A172 (cell line): ENCODE results near the gene KLK14. TPM values are rescaled to one million over a fixed set of nuclear protein-coding genes. Genes with fewer than 3 reads are reported as not detected.

Source experiments
- DNase-seq: peaks from one replicate; pipeline ENCODE4 v3.0.0-alpha.2; 2015; ENCODE audit warnings: low spot score
- total RNA-seq: library from RNA; depleted of rRNA; stranded (reverse); fragments of >200 nt; shearing (Covaris generic); gene quantifications from 2 replicates; pipeline ENCODE4 v1.2.3, GENCODE V29; 2014; rRNA removed

KLK14 gene, protein sequence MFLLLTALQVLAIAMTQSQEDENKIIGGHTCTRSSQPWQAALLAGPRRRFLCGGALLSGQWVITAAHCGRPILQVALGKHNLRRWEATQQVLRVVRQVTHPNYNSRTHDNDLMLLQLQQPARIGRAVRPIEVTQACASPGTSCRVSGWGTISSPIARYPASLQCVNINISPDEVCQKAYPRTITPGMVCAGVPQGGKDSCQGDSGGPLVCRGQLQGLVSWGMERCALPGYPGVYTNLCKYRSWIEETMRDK
- total RNA-seq = not detected in 2 replicates

DNA sequence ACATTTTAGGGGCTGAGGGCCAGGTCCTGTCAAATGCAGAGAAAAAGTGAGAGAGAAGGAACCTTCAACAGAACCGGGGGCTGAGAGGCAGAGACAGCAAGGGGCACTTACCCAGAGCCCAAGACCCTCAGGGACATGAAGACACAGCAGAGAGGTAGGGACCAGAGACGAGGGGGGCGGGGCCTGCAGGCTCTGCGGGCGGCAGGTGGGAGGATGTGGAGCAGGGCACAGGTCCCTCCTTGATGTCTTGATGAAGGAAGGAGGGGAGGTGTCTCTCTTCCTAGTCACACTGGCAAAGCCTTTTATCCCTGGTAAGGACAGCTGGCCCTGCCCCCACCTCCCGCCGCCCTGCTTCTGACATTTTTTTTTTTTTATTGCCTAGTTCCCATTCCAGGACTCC is at the start of gene KLK14:
Gene KLK14 (minus strand): TSS at position 277 of the 400 bp plus-strand sequence. CDS start 273 bp downstream, at position 4.
- no peak for DNase-seq

DNA sequence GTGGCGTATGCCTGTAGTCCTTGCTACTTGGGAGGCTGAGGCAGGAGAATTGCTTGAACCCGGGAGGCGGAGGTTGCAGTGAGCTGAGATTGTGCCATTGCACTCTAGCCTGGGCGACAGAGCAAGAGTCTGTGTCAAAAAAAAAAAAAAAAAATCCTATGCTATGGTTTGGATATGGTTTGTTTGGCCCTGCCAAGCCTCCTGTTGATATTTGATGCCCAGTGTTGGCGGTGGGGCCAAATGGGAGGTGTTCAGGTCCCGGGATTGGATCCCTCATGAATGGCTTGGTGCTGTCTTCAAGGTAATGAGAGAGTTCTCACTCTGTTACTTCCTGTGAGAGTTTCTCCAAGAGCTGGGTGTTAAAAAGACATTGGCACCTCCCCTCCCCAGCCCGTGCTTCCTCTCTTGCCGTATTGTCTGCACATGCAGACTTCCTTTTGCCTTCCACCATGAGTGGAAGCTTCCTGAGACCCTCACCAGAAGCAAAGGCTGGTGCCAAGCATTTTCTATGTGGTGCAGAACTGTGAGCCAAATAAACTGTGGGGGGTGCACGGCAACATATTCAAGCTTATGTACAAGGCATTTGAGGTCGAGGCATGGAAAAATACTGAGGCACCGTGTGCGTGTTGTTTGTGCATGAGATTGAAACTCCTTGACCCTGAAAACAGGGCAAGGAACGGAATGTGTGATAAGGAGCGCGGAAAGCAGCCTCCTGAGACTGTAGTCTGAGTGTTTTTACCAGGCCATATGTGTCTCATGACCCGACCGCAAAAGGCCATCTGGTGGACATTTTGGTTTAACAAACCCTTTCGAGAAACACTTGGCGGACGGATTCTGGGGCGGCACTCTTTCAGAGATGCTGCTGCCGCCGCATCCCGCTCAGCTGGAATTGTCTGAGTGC is 49.3 kb upstream of the KLK14 start:
- DNase-seq = no peak

DNA sequence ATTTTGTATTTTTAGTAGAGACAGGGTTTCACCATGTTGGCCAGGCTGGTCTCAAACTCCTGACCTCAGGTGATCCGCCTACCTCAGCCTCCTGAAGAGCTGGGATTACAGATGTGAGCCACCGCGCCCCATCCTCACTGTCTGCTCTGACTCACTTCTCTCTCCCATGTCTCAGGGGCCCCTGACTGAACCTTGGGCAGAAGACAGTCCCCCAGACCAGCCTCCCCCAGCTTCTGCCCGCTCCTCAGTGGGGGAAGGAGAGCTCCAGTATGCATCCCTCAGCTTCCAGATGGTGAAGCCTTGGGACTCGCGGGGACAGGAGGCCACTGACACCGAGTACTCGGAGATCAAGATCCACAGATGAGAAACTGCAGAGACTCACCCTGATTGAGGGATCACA is 47.0 kb upstream of the KLK14 start:
- no peak for DNase-seq

DNA sequence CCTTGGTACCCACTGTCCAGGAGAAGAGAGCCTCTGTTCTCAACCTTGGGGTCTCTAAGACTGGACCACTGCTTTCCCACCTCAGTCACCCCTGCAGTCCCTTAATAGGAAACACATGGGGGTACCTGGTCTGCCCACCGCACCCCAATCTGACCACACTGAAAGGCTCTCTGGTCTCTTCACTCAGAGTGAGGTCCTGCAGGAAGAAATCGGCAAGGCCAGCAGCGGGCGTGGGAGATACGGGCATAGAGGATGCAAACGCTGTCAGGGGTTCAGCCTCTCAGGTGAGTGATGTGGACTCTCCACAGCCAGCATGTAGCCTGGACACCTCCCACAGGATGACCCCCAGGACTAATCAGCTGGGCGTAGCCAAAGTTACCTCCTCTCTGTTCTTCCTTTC is 45.5 kb upstream of the KLK14 start:
- no peak for DNase-seq

DNA sequence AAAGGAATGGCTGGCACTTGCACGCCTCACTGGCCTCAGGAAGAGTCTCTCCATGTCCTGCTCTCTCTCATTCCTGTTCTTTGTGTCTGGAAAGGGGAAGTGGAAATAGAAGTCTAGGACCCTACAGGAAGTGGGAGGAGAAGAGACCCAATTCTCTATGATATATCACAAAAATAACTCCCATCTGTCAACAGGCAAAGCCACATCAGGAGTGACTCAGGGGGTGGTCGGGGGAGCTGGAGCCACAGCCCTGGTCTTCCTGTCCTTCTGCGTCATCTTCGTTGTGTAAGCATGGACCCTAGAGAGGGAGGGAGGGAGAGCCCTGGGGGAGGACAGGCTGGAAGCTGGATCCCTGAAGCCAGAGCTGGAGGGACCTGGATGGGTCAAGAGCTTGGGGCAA is 45.1 kb upstream of the KLK14 start:
- peak; percentile 45 for DNase-seq

DNA sequence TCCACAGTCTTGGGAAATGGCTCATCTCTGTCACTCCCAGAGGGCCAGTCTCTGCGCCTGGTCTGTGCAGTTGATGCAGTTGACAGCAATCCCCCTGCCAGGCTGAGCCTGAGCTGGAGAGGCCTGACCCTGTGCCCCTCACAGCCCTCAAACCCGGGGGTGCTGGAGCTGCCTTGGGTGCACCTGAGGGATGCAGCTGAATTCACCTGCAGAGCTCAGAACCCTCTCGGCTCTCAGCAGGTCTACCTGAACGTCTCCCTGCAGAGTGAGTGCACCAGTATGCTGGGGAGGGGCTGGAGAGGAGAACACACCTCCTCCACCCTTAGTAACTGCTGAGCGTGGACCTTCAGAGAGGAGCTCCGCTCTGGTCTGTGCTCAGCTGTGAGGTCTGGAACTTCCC is 44.3 kb upstream of the KLK14 start:
- DNase-seq = no peak

DNA sequence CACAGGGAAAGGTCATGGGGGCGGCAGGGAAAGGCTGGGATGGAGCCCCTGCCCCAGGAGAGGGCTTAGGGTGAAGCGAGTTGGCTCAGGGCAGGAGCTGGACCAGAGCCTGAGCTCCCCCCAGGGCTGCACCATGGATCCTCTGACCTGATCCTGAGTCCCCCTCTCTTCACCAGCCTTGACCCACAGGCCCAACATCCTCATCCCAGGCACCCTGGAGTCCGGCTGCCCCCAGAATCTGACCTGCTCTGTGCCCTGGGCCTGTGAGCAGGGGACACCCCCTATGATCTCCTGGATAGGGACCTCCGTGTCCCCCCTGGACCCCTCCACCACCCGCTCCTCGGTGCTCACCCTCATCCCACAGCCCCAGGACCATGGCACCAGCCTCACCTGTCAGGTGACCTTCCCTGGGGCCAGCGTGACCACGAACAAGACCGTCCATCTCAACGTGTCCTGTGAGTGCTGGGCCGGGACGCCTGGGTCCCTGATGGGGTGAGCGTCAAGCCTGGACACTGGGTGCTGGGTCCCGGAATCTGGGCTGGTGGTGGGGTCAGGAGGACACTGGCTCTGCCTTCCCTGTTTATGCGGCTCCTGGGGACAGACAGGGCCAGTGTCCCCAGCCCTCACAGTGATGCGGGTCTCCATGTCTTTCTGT is 42.9 kb upstream of the KLK14 start:
- DNase-seq = no peak

DNA sequence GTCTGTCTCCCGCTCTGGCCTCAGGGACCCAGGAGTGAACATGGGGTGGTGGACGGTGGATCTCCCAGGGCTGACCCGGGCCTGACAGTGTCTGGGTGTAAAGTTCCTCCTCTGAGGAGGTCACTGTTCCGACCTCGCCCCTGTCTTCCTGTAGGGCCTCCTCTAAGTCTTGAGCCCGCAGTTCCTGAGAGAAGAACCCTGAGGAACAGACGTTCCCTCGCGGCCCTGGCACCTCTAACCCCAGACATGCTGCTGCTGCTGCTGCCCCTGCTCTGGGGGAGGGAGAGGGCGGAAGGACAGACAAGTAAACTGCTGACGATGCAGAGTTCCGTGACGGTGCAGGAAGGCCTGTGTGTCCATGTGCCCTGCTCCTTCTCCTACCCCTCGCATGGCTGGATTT is 42.0 kb upstream of the KLK14 start, which contains the start of gene SIGLEC9:
Gene SIGLEC9 (plus strand): TSS at position 178 of the 400 bp plus-strand sequence. CDS start 69 bp downstream, at position 247.
- DNase-seq = no peak

DNA sequence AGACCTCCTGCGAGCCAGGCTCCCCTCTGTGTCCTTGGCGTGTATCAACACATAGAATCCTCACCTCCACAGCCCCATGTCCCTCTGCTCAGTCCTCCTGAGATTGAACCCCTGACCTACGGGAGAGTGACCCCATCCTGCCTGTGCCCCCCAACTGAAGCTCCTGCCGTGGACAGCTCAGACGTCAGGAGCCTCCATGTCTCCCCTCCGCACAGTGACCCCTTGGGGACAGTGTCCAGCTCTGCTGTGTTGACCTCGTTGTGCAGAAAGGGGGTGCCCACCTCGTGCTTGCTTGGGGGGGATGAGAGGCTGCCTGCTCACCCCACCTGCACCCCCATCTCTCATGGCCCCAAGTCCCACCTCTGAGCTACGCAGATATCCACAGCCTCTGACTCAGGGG is 41.5 kb upstream of the KLK14 start:
- DNase-seq = no peak

DNA sequence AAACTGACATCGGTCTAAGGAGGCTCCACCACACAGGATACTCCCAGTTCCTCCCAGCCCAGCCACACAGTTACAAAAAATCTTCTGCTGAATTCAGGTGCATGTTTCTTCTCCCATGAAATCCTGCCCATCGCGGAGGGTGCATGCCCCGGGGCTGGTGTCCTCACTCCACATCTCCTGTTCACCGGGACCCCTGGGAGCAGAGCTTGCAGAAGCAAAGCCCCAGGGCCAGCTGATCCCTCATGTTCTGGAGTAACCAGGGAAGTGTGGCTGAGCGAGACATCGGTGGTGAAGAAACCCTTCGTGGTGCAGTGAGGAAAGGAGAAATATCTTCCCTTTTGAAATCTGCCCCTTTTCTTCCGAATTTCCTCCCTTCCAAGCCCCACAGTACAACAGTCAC is 41.1 kb upstream of the KLK14 start:
- DNase-seq = no peak

DNA sequence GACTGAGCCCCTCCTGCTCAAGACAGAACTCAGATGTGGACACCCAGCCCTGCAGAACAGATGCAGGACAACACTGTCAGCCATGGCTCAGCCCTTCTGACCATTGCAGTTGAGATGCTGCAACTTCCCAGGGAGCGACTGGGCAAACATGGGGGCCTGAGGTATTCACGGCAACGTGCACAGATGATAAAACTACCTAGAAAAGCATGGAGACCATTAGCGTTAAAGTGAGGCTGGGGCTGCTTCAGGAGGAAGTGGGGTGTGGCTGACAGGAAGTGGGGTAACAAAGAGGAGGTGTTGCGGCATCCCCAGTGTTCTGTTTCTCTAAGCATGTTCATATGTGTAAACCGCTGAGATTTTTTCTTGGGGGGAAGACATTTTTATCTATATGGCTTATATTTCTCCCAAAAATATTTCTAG is 40.7 kb upstream of the KLK14 start:
- no peak for DNase-seq

DNA sequence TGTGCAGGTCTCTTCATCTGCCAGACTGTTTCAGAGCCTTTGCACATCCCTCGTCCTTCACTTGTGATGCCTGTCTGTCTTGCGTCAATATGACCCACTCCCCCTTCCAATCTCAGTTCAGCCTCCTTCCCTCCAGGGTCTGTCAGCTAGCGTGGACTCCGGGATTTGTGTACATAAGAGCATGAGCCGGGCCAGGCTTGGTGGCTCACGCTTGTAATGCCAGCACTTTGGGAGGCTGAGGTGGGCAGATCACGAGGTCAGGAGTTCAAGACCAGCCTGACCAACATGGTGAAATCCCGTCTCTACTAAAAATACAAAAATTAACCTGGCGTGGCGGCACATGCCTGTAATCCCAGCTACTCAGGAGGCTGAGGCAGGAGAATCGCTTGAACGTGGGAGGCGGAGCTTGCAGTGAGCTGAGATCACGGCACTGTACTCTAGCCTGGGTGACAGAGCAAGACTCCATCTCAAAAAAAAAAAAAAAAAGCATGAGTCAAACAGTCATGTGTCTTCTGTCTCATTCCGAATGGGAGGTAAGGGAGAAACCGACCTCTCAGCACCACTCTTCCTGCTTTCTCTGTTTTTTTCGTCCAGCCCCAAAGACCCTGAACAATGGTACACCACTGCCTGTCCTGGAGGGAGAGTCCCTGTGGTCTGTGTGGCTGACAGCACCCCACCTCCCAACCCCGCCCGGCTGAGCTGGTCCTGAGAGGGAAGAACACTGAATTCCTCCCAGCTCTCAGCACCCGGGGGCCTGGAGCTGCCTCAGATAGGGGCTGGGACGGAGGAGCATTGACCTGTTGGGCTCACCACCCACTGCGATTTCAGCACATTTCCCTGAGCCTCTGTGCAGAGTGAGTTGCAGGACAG is 39.7 kb upstream of the KLK14 start:
- DNase-seq = peak; percentile 26

DNA sequence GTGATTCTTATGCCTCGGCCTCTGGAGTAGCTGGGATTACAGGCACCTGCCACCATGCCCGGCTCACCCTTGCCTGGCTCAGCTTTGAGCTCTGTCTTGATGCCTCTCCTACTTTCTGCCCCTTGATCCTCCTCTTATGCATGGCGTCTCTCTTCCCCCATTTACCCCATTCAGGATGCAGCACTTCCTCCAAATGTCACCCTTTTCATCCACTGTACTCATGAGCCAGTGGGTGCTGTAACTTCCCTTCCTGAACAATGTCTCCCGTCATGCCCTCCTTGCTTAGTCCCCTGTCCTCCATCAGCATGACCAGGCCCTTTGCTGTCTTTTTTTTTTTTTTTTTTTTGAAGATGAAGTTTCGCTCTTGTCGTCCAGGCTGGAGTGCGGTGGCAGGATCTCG is 38.6 kb upstream of the KLK14 start:
- DNase-seq = no peak

DNA sequence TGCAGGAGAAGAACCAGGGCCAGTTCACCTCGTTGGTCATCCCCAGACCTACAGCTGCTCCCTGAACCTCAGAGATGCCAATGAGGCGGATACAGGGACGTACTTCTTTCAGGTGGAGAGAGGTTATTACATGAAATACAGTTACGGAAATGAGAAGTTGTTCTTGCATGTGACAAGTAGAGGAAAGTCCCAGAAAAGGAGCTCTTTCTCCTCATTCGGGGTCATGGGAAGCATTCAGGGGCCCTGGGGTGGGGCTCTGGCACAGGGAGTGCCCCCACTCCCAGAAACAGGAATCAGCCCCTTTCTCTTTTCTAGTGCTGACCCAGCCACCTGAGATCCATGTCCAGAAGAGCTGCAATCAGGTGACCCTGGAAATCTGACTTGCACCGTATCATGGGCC is 37.5 kb upstream of the KLK14 start:
- DNase-seq = no peak

DNA sequence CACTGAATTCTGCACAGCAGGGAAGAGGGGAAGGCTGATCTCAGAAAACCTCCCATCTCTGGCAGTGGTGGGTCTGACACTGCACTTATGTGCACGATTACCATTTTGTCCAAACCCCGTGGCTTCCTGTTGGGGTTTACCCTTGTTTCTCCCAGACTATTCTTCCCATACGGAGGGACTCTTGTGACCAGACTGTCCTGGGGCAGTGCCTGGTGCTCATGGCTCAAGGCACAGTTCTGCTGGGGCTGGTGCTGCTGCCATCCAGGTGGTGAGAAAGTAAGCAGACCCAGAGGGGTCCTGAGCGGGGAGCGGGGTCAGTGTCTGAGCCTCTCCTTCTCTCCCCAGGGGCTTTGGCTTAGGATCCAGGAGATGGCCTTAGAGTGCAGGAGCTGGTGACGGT is 36.9 kb upstream of the KLK14 start:
- DNase-seq = no peak

DNA sequence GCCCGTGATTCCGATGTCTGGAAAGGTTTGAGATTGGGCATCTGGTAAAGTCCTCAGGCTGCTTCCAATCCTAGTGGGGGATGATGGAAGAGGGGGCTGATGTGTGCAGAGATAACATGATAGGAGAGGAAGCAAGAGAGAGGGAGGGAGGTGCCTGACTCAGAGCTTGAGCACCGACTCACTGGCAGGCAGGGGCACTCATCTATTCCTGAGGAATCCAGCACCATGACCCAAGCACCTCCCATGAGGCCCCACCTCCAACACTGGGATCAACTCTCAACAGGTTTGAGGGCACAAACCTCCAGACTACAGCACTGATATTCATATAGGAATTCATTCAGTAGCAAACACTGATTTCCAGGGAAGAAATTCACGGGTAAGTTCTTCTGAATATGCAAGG is 36.4 kb upstream of the KLK14 start:
- DNase-seq = no peak

DNA sequence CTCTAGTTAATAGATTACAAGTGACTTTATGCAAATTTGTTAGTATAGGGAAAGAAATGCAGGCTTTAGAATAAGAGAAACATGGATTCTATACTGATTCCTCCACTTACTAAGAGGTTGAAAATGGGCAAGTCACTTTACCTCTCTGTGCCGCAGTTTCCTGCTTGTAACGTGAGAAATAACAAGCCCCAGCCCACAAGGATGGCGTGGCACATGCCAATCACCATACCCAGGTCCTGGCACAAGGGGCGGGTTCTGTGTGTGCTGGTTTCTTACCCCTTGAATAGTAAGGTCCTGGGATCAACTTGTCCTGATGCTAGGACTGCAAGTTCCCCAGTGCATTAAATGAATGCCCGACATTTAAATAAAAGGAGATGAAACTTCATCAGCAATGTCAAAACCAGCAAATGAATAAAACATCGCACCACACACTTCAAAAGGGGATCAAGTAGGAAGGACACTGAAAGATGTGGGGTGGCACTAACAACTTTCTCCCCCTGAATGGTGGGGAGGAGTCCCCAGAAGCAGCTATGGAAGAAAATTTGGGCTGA is 34.1 kb upstream of the KLK14 start:
- DNase-seq = no peak

DNA sequence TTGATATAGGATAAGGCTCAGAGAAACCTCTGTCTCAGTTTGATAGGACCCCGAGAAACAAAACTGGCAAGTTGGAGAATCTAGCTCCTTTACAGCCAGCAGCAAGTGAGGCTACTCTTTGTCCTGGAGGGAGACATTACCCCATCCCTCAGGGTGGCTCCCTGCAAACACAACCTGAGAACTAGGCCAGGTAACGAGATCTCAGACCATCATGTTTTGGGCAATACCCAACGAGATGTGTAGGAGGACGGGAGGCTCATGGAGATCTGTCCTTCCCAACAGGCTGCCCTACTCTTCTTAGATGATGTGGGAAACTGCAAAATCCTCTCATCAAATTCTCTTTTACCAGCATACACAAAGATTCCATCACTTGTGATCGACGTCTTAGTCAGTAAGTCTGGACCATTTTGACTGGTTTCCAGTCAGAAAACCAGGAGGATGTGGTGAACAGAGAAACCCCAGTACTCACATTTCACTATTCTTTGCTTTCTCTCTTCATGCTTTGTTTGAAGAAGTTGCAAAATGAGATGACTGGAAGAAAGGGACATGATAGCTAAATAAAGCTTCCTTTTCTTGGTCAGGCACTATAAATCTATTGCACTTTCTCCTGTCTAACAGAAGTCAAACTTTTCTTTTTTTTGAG is 31.5 kb upstream of the KLK14 start:
- no peak for DNase-seq

DNA sequence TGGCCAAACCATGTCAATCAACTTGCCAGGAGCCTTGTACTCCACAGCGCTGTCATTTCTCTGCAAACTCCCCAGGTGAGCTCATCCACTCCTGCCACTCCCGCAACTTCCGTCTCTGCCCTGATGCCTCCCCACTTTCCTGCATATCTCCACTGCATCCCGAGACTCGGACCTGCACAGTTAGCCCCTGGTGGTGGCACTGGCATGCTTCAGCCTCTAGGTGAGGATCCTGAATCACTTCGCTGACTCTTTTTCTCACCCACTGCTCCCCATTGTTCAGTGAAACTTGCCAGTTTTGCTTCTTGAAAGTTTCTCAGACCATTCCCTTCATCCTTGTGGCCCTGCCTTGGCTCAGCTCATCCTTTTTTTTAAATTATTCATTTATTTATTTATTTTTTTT is 28.9 kb upstream of the KLK14 start:
- no peak for DNase-seq

DNA sequence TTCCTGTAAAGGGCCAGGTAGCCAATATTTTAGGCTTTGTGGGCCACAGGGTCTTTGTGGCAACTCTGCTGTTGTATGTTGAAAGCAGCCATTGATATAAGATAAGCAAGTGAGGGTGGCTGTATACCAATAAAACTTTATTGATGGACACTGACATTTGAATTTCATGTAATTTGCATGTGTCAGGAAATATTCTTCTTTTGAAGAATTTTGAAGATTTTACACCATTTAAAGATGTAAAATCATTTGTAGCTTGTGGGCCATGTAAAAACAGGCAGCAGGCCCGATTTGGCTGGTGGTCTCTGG is 27.9 kb upstream of the KLK14 start:
- no peak for DNase-seq

DNA sequence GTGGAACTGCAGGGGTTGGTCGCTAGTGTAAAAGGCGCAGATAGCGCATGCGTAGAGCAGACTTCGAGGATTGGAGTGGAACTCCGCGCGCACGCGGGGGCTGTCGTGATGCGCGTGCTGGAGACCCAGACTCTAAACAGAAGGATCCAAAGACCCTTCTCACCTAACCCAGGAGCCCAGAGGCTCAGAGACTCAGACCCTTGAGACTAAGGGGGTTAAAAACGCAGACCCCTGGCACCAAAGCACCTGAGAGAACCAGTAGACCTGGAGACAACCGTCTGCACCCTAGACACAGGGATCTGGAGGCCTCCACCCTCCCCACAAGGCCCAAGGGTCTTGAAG is 26.1 kb upstream of the KLK14 start:
- no peak for DNase-seq
